ENCODE measurements around the gene RBFOX2. TPM values are rescaled to one million over a fixed set of nuclear protein-coding genes. Genes with fewer than 3 reads are reported as not detected.

The RBFOX2 gene
- total and polyA plus RNA-seq, 2 of the 8 experiments (the other 6 are each of a cell fraction or from before 2014, with no cell fraction given) = 121 to 122 TPM

DNA sequence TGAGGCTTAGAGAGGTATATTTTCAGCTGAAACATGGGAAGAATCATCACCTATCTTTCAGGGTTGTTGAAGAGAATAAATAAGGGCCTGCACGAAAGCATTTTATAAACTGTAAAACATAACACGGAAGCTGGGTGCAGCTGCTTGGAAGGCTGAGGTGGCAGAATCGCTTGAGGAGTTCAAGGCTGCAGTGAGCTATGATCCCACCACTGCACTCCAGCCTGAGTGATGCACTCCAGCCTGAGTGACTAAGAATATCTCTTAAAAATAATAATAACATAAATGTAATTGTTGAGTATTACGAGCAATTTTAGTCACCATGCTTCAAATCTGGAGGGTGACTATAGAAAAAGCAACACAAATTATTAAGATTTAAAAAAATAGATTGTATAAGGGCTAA, 16.3 kb downstream of the RBFOX2 start:
- Histone ChIP-seq H2BK5ac (ENCODE audit: low read depth, low read length) (no peak overlapping the region), H3K27ac (ENCODE audit: low read depth, low read length) (no peak overlapping the region), H3K23me2 (ENCODE audit: low read depth, low read length) (no peaks in the 10 kb centered on the region; the same call in 1 of the 2 replicates), H3K4me3 (ENCODE audit: extremely low read depth in 1 of 4, insufficient read depth in 2 of 4, low read depth in 3 of 4, low read length in 4 of 4) (no peak overlapping the region), H3K27me3 (replicated peaks in 1 of 4; ENCODE audit: control insufficient read depth in 3 of 4, extremely low read depth in 1 of 4, insufficient read depth in 3 of 4, low read length in 3 of 4) (no peaks in the 10 kb centered on the region), H4K8ac (ENCODE audit: extremely low read depth, insufficient read depth, low read length) (no peak overlapping the region), H3K79me2 (ENCODE audit: control insufficient read depth in 1 of 2, insufficient read depth in 2 of 2, low read length in 2 of 2) (peaks cover 5 to 90% of the 10 kb centered on the region in 2 experiments; a peak in 3 of 4 replicates), H3K4me1 (replicated peaks in 1 of 4; ENCODE audit: control insufficient read depth in 3 of 4, insufficient read depth in 4 of 4, low read length in 3 of 4) (peaks cover 3 to 17% (median 10%) of the 10 kb centered on the region in 4 experiments; a peak in 6 of 7 replicates), H3K9ac (replicated peaks in 1 of 4; ENCODE audit: extremely low read depth in 1 of 4, low read depth in 3 of 4, low read length in 3 of 4) (no peak overlapping the region), H3K9me3 (ENCODE audit: insufficient read depth in 2 of 2, low read depth in 1 of 2, low read length in 1 of 2) (no peaks in the 10 kb centered on the region), H2BK12ac (ENCODE audit: low read depth, low read length) (no peak overlapping the region), H2AFZ (ENCODE audit: low read length) (no peak overlapping the region), H3K14ac (ENCODE audit: insufficient read length) (no peak overlapping the region), H3K23ac (ENCODE audit: insufficient read length) (no peak overlapping the region), H3K36me3 (ENCODE audit: control insufficient read depth in 2 of 4, insufficient read depth in 4 of 4, low read length in 3 of 4) (no peaks in the 10 kb centered on the region), H2BK20ac (ENCODE audit: low read length) (no peak overlapping the region), H3K18ac (ENCODE audit: extremely low read depth, low read length) (no peak overlapping the region), H3K56ac (replicated peaks; ENCODE audit: insufficient read length, low read depth, low read length) (no peak overlapping the region), H2BK120ac (replicated peaks; ENCODE audit: low read depth, low read length) (no peak overlapping the region), H4K91ac (replicated peaks; ENCODE audit: insufficient read length, low read length) (no peak overlapping the region), H2AK5ac (ENCODE audit: low read depth, low read length) (no peak overlapping the region), H3K4ac (replicated peaks; ENCODE audit: insufficient read length, low read depth, low read length) (no peak overlapping the region), H3K79me1 (ENCODE audit: low read depth, low read length) (peaks cover 2% of the 10 kb centered on the region), H2BK15ac (ENCODE audit: low read length) (no peak overlapping the region), H4K20me1 (replicated peaks in 1 of 2; ENCODE audit: control insufficient read depth in 1 of 2, insufficient read depth in 2 of 2, low read length in 2 of 2) (peaks cover 4 to 13% of the 10 kb centered on the region in 2 experiments), H3K4me2 (ENCODE audit: insufficient read depth in 1 of 2, low read depth in 2 of 2, low read length in 2 of 2) (no peak overlapping the region), H4K5ac (ENCODE audit: insufficient read length, low read depth, low read length) (no peak overlapping the region)
- CTCF ChIA-PET (ENCODE audit: partially characterized antibody) = interaction anchor here (0.6 to 1.2 kb wide), 2 partner anchors 106 to 277 kb away, joined by 3 read pairs; no protein-coding TSS in a partner anchor
- FAIRE-seq = no peak
- TF ChIP-seq CBX5 (IDR thresholded peaks at IDR 0.05; ENCODE audit: low read depth, low read length) = no peak
- TF ChIP-seq KDM1A (IDR thresholded peaks at IDR 0.05; ENCODE audit: borderline replicate concordance, low read length) = no peak
- no peak for TF ChIP-seq POLR2A (IDR thresholded peaks at IDR 0.05; ENCODE audit: control extremely low read depth in 1 of 2, low read depth in 2 of 2, low read length in 2 of 2)
- TF ChIP-seq, protein P1, sequence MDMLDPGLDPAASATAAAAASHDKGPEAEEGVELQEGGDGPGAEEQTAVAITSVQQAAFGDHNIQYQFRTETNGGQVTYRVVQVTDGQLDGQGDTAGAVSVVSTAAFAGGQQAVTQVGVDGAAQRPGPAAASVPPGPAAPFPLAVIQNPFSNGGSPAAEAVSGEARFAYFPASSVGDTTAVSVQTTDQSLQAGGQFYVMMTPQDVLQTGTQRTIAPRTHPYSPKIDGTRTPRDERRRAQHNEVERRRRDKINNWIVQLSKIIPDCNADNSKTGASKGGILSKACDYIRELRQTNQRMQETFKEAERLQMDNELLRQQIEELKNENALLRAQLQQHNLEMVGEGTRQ (IDR thresholded peaks at IDR 0.05; ENCODE audit: low read length) = no peak
- POLR2A ChIA-PET (ENCODE audit: partially characterized antibody) = interaction anchor here (1.0 to 2.1 kb wide), 2 partner anchors 12 to 15 kb away, joined by 3 to 12 read pairs; partner anchors contain the start of gene RBFOX2
- DNase-seq (ENCODE audit: low read depth in 1 of 2, low spot score in 2 of 2) = no peak
- WGBS, 2 experiments (ENCODE audit: extremely low coverage in 1 of 2, insufficient coverage in 1 of 2, insufficient read length in 1 of 2, insufficient replicate concordance in 2 of 2, low coverage in 1 of 2, low lambda C conversion rate in 2 of 2, missing lambda C conversion rate in 1 of 2) = 85% methylated on average over 4 of the region's 4 CpGs; no CpG with 5 or more reads in 1 of the 2 experiments

Measured in H1 (cell line).